Measurements from ENCODE around the gene ZBP1.

The ZBP1 gene

GRCh38 chr20:57576002-57576401 is 44.2 kb downstream of the ZBP1 start:
- DNase-seq (no peak), ATAC-seq (replicated peaks) (no peak)
- Mint-ChIP-seq H3K4me3 (no peak overlapping the region), H3K27me3 (peaks cover 18 to 50% of the 10 kb centered on the region in 2 donors), H3K36me3 (ENCODE audit: insufficient read depth) (no peaks in the 10 kb centered on the region), H3K4me1 (ENCODE audit: low read depth in 2 of 2) (peaks cover 0 to 1% of the 10 kb centered on the region in 2 donors), H3K27ac (no peak overlapping the region), H3K9me3 (no peaks in the 10 kb centered on the region)

- no peak overlapping the region for H3K4me3 Mint-ChIP-seq
- DNase-seq: no peak
- H3K27me3 Mint-ChIP-seq: peaks cover 17 to 50% of the 10 kb centered on the region in 2 donors
- no peak for ATAC-seq (replicated peaks)
- H3K27ac Mint-ChIP-seq: no peak overlapping the region
- no peaks in the 10 kb centered on the region for H3K9me3 Mint-ChIP-seq
- no peaks in the 10 kb centered on the region for H3K36me3 Mint-ChIP-seq (ENCODE audit: insufficient read depth)
- H3K4me1 Mint-ChIP-seq (ENCODE audit: low read depth in 2 of 2): no peaks in the 10 kb centered on the region
Measured at GRCh38 chr20:57574954-57575353, 45.3 kb downstream of the ZBP1 start.

GRCh38 chr20:57573894-57574293 is 46.3 kb downstream of the ZBP1 start:
- Mint-ChIP-seq H3K36me3 (ENCODE audit: insufficient read depth) (no peaks in the 10 kb centered on the region), H3K27me3 (peaks cover 18 to 52% of the 10 kb centered on the region in 2 donors), H3K9me3 (no peaks in the 10 kb centered on the region), H3K27ac (no peak overlapping the region), H3K4me1 (ENCODE audit: low read depth in 2 of 2) (no peaks in the 10 kb centered on the region), H3K4me3 (no peak overlapping the region)
- no peak for DNase-seq
- ATAC-seq (replicated peaks): no peak

- DNase-seq: no peak
- H3K9me3 Mint-ChIP-seq: no peaks in the 10 kb centered on the region
- H3K36me3 Mint-ChIP-seq (ENCODE audit: insufficient read depth): no peaks in the 10 kb centered on the region
- H3K4me3 Mint-ChIP-seq: no peak overlapping the region
- no peak for ATAC-seq (replicated peaks)
- H3K27me3 Mint-ChIP-seq: peaks cover 24 to 52% of the 10 kb centered on the region in 2 donors
- H3K4me1 Mint-ChIP-seq (ENCODE audit: low read depth in 2 of 2): no peaks in the 10 kb centered on the region
- no peak overlapping the region for H3K27ac Mint-ChIP-seq
Measured at GRCh38 chr20:57573242-57573641, 47.0 kb downstream of the ZBP1 start.

GRCh38 chr20:57571782-57572416 is 48.3 kb downstream of the ZBP1 start:
- ATAC-seq (replicated peaks) (no peak), DNase-seq (no peak)
- H3K36me3 Mint-ChIP-seq (ENCODE audit: insufficient read depth): no peaks in the 10 kb centered on the region
- peaks cover 36 to 62% of the 10 kb centered on the region in 2 donors for H3K27me3 Mint-ChIP-seq
- H3K27ac Mint-ChIP-seq: no peak overlapping the region
- no peaks in the 10 kb centered on the region for H3K4me1 Mint-ChIP-seq (ENCODE audit: low read depth in 2 of 2)
- H3K4me3 Mint-ChIP-seq: no peak overlapping the region
- H3K9me3 Mint-ChIP-seq: no peaks in the 10 kb centered on the region

- DNase-seq: no peak
- Mint-ChIP-seq H3K27ac (no peak overlapping the region), H3K4me1 (ENCODE audit: low read depth in 2 of 2) (no peaks in the 10 kb centered on the region), H3K9me3 (no peaks in the 10 kb centered on the region), H3K4me3 (no peak overlapping the region), H3K36me3 (ENCODE audit: insufficient read depth) (no peaks in the 10 kb centered on the region), H3K27me3 (peaks cover 40 to 72% of the 10 kb centered on the region in 2 donors)
- no peak for ATAC-seq (replicated peaks)
Measured at GRCh38 chr20:57570920-57571319, 49.3 kb downstream of the ZBP1 start.

- DNase-seq: no peak
- Mint-ChIP-seq H3K36me3 (ENCODE audit: insufficient read depth) (no peaks in the 10 kb centered on the region), H3K4me1 (ENCODE audit: low read depth in 2 of 2) (no peaks in the 10 kb centered on the region), H3K4me3 (no peak overlapping the region), H3K27me3 (peaks cover 45 to 78% of the 10 kb centered on the region in 2 donors), H3K9me3 (no peaks in the 10 kb centered on the region), H3K27ac (no peak overlapping the region)
- no peak for ATAC-seq (replicated peaks)
Measured at GRCh38 chr20:57570145-57570850, 49.9 kb downstream of the ZBP1 start.

GRCh38 chr20:57568960-57569359 is 51.3 kb downstream of the ZBP1 start:
- Mint-ChIP-seq H3K36me3 (ENCODE audit: insufficient read depth) (no peaks in the 10 kb centered on the region), H3K9me3 (no peaks in the 10 kb centered on the region), H3K27me3 (peaks cover 56 to 91% of the 10 kb centered on the region in 2 donors), H3K4me3 (no peak overlapping the region), H3K27ac (no peak overlapping the region), H3K4me1 (ENCODE audit: low read depth in 2 of 2) (no peaks in the 10 kb centered on the region)
- DNase-seq (no peak), ATAC-seq (replicated peaks) (no peak)

- Mint-ChIP-seq H3K27me3 (peaks cover 56 to 98% of the 10 kb centered on the region in 2 donors), H3K4me1 (ENCODE audit: low read depth in 2 of 2) (no peaks in the 10 kb centered on the region), H3K27ac (no peak overlapping the region), H3K36me3 (ENCODE audit: insufficient read depth) (no peaks in the 10 kb centered on the region), H3K9me3 (no peaks in the 10 kb centered on the region), H3K4me3 (no peak overlapping the region)
- no peak for ATAC-seq (replicated peaks)
- no peak for DNase-seq
Measured at GRCh38 chr20:57568088-57568896, 51.9 kb downstream of the ZBP1 start.

- H3K27ac Mint-ChIP-seq: no peak overlapping the region
- no peak for ATAC-seq (replicated peaks)
- H3K4me1 Mint-ChIP-seq (ENCODE audit: low read depth in 2 of 2): no peaks in the 10 kb centered on the region
- no peaks in the 10 kb centered on the region for H3K9me3 Mint-ChIP-seq
- no peak for DNase-seq
- H3K27me3 Mint-ChIP-seq: peaks cover 56 to 94% of the 10 kb centered on the region in 2 donors
- no peaks in the 10 kb centered on the region for H3K36me3 Mint-ChIP-seq (ENCODE audit: insufficient read depth)
- H3K4me3 Mint-ChIP-seq: no peak overlapping the region
Measured at GRCh38 chr20:57567471-57568079, 52.7 kb downstream of the ZBP1 start.

GRCh38 chr20:57566803-57567459 is 53.3 kb downstream of the ZBP1 start:
- Mint-ChIP-seq H3K27me3 (peaks cover 62 to 94% of the 10 kb centered on the region in 2 donors), H3K27ac (no peak overlapping the region), H3K9me3 (no peaks in the 10 kb centered on the region), H3K36me3 (ENCODE audit: insufficient read depth) (no peaks in the 10 kb centered on the region), H3K4me1 (ENCODE audit: low read depth in 2 of 2) (no peaks in the 10 kb centered on the region), H3K4me3 (no peak overlapping the region)
- ATAC-seq (replicated peaks) (no peak), DNase-seq (no peak)

- Mint-ChIP-seq H3K27me3 (peaks cover 66 to 94% of the 10 kb centered on the region in 2 donors), H3K4me3 (no peak overlapping the region), H3K9me3 (no peaks in the 10 kb centered on the region), H3K27ac (no peak overlapping the region), H3K4me1 (ENCODE audit: low read depth in 2 of 2) (no peaks in the 10 kb centered on the region), H3K36me3 (ENCODE audit: insufficient read depth) (no peaks in the 10 kb centered on the region)
- ATAC-seq (replicated peaks): no peak
- DNase-seq: no peak
Measured at GRCh38 chr20:57566399-57566798, 53.8 kb downstream of the ZBP1 start.

All from effector memory CD8-positive, alpha-beta T cell (primary cell).